Activated CD4-positive, alpha-beta T cell treated with anti-CD3 and anti-CD28 coated beads, Interleukin-2, amount 50 U/mL, for 1 hour (primary cell): ENCODE measurements around the gene CCT8.
A peak's percentile ranks its signal among the peaks of the same experiment; 100 is the strongest.

ENCODE experiments used
- DNase-seq: peaks from one replicate; pipeline ENCODE4 v3.0.0-alpha.2; 2020

The CCT8 gene, protein sequence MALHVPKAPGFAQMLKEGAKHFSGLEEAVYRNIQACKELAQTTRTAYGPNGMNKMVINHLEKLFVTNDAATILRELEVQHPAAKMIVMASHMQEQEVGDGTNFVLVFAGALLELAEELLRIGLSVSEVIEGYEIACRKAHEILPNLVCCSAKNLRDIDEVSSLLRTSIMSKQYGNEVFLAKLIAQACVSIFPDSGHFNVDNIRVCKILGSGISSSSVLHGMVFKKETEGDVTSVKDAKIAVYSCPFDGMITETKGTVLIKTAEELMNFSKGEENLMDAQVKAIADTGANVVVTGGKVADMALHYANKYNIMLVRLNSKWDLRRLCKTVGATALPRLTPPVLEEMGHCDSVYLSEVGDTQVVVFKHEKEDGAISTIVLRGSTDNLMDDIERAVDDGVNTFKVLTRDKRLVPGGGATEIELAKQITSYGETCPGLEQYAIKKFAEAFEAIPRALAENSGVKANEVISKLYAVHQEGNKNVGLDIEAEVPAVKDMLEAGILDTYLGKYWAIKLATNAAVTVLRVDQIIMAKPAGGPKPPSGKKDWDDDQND

DNA sequence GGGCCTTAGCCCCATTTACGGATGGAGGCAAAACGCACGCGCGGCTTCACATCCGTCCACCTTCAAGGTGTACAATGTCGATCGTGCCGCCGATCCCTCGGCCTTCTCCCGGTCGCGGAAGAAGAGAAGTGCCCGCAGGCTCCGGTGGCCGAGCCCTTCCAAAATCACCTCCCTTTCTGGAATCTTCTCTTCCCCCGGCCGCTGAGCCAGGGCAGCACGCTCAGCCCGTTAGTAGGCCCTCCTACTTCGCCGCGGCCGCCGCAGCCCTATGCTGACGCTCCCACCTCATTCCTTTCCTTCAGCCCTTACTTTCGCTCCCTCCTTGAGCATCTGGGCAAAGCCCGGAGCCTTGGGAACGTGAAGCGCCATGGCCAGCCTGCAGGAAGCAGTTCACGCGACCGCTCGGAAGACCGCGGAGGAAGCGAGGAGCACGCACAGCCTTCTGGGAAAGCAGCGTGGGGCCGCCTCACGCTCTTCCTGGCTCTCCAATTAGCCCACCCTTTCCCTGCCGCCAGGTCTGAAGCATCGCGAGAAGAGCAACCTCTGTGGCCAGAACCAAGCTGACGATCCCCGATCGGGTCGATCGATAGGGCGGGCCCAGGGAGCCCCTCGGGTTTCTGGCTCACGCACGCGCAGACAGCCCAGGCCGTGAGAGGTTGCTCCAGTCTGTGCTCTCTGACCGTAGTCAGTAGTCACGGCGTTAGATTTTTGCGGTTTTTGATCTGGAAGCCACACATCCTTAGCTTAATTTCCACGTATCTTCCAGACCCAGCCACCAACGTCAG, at the start of gene CCT8:
Gene CCT8, minus strand, starts transcription at position 427 of the 785 bp plus-strand sequence. Its CDS starts 58 bp downstream, at position 369.
- peak; percentile 98 for DNase-seq

DNA sequence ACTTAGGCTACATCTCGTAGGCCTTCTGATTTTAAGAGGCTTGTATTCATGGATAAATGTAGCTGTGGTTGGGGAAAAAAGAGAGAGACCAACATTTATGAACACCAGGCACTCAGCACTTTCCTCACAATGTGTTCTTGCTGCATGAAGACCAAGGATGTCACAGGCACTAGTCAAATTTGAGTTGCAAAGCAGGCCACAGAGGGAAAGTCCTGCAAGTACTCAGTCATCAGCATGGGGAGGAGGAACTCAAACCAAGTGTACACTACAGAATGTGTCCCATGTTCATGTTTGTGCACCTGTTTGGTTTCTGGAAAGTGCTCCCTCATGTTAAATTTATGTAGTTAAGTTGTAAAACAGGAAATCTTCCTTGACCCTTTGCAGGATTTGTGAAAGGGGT, 48.3 kb upstream of the CCT8 start:
- no peak for DNase-seq

DNA sequence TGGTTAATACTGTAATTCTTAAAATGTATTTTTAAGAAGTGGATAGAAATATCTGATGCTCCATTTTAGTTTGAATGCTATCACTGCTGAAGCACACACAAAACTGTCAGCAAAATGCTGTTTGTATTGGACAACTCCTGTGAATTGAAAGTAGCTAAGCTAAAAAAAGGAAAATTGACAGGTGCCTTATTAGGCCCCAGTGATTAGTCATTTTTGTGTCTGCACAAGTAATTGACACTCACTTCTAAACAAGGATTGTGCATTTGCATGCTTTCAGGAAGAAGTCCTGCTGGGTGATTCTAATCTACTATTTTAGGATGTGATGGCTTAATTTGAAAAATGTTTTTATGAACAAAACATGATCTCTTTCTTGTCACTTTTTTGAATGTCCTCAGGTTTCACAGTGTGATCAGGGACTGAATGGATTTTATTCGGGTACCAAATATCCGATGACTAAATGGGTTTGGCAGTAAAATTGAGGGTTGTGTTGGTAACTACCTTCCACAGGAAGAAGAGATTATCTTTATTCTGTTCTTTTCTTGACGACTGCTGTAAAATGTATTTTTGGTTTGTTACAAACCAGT, 44.0 kb upstream of the CCT8 start:
- no peak for DNase-seq

DNA sequence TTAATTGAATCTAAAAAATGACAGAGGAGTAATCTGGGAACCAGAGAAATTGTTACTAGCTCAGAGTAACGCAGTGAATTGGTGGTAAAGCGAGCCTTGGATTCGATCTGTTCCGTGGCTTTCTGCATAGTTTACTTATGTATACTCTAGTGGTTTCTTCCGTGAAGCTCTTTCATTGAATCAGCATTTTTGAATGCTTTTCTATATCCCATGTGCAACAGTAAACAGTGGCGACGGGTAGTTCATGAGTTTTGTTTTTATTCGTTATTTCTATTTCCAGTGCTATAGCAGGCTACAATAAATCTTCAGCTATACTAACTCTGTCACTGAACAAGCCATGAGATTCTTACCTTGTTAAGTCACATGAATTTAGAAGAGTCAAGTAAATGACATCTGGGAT, 42.5 kb upstream of the CCT8 start:
- no peak for DNase-seq

DNA sequence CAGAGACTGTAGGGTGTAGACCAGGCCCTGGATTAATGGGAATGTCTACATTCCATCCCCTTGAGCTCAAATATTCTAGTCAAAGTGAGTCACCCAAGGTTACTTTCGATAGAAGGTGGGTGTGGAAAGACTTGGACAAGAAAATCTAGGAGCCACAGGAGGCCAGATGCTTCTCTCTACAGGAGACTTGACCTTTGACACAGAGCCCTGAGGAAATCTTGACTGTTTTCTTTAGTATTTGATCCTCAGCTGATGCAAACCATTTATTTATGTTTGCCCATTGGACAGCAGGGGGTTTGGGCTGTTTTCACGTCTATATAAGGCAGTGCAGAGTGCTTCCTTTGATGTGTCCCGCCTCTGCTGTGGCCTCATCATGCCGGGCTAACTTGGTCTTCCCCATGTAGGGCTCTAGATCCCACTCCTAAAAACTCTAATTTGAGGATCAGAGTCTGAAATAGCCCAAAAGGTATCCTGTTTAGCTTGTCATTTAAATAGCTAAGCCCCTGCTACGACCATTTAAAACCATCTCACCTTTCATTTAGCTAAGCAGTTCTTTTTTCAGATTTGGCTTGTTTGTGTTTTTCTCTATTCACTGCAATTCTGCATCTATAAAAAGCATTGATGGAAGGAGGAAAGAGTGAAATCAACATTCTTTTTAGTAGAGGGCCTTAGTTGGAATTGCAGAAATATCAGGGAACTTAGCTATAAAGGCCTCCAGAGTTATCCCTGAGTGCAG, 41.5 kb upstream of the CCT8 start:
- no peak for DNase-seq

DNA sequence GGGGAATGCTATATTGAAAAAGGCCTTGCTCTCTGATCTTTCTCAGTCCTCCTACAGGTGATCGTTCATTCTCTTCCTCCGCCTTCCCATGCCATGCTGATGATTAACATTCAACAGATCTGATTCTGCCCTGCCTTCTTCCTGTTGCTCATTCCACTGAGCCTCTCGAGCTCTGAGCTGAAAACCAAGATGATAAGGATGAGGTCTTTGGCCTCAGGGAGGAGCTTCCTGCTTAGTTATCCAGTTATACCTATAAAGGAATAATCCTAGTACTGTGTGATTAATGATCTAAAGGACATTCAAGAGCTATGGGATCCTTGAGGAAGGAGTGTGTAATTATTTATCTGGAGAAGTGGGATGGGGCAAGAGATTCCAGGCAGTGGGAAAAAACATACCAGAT, 31.8 kb upstream of the CCT8 start:
- DNase-seq, result no peak

DNA sequence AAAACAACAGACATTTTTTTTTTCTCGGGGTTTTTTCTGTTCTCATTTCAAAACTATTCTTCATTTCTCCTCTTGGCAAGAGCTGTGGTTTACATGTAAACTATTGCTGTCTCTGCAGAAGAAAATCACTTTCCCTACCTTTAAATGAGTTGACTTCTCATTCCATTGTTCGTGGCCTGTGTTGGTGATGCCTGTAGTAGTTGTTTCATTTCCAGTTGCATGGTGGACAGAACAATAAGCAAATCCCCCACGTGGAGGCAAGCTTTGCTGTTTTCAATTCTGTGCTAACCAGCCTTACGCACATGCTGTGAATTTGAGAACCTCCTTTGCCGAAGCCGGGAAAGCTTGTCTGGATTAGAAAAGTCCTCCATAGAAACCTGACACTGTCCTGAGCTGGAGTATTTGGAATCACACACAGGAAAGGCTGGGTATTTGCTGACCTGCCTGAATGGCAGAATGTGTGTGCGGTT, 30.8 kb upstream of the CCT8 start:
- no peak for DNase-seq

DNA sequence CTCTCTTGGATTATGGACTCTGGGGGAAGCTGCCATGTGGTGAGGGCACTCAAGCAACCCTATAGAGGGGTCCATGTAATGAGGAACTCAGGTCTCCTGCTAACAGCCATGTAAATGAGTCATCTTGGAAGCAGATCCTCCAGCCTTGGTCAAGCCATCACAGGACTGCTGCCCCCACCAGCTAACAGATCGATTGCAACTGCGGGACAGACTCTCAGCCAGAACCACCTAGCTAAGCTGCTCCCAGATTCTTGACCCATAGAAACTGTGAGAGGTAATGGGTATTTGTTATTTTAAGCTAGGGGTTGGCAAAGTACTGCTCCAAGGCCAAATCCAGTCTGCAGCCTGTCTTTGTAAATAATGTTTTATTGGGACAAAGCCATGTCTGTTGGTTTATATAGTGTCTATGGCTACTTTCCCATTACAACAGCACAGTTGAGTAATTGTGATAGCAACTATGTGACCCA, 29.4 kb upstream of the CCT8 start:
- no peak for DNase-seq

DNA sequence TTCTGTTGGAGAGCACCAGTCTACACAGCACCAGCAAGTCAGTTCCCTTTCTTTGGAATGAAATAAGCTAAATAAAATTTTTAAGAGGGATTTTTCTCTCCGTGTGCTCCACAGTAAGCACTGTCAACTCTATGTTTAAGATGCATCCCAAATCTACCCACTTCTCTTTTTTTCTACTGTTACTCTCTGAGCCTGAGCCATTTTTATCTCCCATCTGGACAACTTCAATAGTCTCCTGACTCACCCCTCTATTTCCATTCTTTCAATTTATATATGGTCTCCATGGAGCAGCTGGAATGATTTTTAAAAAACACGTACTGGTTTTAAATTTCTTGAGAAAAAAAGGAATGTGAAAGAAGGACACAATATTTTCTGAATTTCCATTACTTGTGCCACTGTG, 24.7 kb upstream of the CCT8 start:
- DNase-seq, result no peak

DNA sequence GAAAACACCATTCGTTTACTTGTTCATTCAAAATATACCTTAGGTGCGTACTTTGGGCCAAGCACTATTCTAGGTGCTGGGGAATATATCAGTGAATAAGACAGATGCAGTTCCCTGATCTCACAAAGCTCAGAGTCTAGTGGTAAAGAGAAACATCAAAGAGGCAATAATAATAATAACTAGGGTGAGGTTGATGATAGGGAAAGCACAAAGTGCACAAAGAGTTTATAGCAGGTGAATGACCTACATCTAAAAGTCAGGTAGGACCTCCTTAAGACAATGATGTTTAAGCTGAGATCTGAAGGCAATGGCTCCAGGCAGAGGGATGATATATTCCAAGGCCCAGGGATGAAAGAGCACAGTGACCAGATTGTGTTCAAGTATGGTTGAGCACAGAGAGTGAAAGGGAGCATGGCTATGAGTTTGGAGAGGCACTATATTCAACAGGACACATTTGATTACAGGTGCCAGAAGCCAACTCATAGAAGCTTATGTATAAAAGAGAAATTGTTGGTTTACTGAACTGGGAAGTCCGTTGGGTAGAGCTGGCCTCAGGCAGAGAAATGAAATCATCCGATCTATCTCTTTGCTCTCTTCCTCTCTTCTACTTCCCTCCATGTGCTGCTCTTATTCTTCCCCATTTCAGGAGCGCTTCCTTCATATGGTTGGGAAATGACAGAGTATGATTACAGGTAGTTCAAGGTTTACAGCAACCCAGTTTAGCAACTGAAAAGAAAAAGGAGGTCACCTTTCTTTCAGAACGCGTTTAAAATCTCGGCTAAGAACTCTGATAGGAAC, 23.0 kb upstream of the CCT8 start:
- no peak for DNase-seq

DNA sequence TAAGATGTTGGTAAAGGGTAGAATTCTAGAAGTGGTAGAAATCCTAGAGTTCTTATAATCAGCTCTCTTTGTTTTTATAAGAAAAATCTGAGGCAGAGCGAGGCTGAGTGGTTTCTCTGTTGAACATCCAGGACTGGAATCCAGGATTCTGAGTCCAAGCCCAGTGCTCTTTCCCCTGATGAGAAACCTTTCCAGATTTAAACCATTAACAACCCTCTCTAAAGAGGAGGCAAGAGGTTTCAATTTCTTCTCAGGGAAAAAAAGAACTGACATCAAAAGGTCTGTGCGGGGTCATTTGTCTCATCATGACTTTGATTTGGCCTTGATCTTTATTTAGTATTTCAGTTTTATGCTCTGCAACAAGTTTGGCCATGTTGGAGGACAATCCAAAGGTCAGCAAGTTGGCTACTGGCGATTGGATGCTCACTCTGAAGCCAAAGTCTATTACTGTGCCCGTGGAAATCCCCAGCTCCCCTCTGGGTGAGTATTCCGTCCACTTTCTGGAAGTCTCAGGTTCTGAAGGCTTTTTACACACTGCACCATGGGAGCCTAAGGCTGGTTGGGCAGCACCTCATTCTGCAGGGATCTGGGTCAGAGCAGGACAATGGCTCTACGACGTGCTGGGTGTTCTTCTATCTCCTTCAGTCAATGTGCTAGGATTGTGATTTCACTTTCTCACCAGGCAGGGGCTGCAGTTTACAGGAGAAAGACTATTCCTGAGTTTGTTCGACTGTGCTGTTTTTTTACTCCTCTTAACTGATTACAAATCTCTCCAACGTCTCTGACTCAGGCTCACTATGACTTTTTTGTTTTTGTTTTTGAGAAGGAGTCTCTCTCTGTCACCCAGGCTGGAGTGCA, 18.9 kb upstream of the CCT8 start:
- no peak for DNase-seq

DNA sequence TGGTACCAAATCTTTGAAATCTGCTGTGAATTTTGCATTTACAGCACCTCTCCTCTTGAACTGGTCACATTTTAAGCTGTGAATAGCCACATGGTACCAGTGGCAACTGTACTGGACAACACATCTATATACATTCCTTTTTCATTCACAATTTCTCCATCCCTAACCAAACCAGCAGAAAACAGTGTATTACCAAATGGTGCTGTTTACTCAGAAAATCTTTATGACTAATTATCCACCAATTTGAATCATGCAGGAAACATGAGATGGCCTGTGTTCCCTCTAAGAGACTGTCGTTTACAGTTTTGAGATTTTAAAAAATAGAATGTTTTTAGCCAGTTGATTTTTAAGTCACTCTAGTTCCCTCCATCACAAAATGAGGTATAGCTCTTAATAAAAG, 17.6 kb upstream of the CCT8 start:
- DNase-seq, result no peak

DNA sequence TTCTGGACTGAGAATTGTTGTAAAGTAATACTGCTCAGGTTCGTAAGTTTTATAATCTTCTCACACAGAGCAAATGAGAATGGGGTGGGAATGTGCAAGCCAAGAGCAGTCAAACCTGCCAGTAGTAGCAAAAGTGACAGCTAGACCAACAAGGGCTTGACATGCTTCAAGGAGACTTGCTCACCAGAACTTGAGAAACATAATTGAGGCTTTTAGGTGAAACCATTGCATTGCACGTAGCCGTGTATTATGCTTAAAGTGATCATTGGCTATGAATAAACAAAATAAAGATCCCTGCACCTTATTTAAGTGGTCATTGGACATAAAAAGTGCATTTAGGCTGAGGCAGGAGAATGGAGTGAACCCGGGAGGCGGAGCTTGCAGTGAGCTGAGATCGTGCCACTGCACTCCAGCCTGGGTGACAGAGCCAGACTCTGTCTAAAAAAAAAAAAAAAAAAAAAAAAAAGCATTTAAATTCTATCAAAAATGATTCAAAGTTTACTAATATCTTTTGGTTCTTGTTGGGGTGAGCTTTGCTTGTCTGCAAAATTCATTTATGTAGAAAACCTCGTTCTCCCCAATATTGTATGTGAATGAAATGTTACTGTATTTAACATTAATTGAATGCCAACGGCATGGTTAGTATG, 11.8 kb upstream of the CCT8 start:
- no peak for DNase-seq

DNA sequence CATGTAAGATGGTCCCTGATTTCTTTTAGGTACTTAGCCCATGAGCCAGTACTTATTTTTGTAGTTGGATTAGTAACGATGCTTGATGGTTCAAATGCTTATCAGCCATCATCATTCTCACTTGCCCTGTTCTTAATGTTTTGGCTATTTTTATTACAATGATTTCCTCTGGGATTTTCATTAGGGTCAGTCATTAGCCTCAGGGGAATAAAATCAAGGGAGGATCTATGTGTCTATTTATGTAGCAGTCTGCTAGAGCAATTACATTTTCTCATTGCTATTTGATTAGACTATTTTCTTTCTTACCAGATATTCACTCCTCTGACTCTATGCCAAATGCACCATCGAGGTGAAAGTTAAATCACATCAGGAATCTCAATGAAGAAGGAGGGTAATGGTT, 10.9 kb upstream of the CCT8 start:
- DNase-seq, result no peak

DNA sequence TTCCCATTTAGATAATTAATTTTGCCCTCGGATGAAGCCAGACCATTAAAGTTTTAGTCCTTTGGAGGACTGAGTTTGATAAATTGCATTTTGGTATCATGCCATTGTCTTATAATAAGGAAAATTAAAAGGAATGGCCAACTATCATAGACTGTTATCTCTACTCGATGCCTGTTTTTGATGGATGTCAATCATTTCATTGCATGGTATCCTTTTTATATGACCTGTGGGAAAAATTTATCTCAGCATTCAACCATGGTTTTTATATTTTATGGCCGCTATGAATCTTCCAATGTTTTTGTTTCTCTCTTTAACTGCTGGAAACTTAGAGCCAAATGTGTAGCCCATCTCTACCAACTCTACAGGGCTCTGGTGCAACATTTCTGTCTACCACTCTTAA, 9.9 kb upstream of the CCT8 start:
- no peak for DNase-seq

DNA sequence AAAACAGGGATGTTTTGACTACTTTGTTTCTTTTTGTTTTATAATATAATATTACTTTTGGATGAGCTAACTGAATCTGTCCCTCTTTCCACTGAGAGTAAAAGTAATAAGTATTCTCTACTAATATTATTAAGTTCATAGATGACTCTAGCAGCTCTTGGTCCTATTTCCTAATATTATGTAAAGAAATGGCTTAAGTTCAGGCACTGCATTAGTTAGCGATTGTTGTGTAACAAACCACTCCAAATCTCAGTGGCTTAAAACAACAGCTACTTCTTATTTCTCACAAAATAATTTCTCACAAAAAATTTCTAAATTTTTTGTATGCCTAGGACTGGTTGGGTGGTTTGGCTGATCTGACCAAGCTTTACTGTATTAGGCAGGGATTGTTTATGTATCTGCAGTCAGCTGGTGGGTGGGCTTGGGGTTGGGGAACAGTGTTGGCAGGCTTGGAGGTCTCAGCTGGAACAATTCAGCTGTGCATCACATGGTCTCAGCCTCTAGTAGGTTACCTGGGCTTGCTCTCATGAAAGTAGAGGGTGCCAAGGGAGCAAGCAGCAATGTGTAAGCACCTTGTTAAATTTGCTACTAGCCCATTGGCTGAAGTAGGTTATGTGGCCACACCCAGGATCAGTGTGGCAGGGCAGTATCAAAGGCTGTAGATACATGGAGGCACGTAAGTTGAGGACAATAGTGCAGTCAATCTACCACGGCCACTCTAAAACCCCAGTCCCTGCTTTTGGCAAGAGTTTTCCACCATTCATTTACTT, 8.8 kb upstream of the CCT8 start:
- DNase-seq, result no peak

DNA sequence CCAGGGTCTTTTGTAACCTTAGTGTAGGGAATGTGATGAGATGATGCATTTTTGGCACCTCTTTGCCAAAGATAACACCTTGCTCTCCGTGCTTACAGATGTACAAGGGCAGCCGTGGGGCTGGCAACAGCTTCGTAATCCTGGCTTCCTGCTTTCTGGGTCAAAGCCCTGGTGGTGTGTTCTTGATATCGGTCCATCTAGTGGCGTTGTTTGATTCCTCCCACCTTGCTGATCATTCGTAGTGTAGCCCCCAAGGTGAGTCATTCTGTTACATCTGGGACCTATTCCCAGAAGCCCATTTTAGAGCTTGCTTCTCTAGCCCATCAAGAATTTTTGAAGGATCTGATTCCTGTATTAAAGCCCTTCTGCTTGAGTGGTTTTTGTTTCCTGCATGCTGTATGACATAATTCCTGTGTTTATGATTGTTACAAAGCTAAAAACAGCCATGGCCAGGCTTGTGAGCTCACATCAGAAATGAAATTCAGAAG, 7.0 kb upstream of the CCT8 start:
- no peak for DNase-seq

DNA sequence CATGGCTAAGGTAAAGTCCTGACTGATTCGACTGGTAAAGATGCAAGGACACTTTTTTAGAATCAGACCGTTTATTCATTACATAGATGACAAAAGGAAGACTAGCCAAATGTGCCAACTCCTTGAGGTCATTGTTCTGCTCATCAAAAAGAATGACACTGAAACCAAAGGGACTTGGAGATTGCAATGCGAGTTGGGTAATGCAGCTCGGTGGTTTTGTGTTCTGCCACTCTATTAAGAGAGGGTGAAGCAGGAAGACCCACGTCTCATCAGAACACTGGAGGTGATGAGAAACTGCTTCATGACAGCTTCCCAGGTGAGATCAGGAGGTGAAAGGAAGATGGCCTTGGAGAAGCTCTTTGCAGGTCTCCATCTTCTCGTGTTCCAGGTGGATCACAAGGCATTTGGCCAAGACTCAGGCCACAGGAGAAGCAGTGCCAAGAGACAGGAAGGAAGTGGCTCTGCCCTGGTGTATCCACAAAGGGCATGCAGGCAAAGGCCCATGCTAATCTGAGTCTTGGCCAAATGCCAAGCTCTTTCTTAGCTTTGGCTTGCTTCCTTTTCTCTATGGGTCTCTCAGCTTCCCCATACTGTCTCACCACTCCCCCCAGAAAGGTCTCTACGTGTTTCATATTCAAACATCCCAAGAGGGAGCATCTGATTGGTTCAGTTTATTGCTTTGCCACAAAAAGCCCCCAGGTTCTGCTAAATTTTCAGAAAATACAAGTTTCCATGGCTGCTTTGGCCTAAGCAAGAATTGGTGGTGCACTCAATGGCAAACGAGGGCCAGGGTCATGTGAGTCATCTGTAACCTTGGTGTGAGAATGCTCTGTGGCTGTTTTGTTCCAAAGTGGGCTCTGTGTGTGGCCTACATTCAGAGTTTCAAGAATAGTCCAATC, 5.7 kb upstream of the CCT8 start:
- no peak for DNase-seq
